HuH-7.5 (cell line): ENCODE data around the gene MSH4.
"Not testable (repeated sequence)": the region's sequence is repeated elsewhere in the genome, so short reads cannot be mapped to it uniquely, and the experiment has no call there.

Source experiments
- DNase-seq: peaks from one replicate; pipeline ENCODE4 v3.0.0; 2011; ENCODE audit warnings: low spot score

The MSH4 gene

GRCh38 chr1:75796376-75797272 lies at the start of gene MSH4:
Gene MSH4 (plus strand): TSS chr1:75796882. CDS start chr1:75796986, 104 bp downstream.
- DNase-seq = no peak

DNA sequence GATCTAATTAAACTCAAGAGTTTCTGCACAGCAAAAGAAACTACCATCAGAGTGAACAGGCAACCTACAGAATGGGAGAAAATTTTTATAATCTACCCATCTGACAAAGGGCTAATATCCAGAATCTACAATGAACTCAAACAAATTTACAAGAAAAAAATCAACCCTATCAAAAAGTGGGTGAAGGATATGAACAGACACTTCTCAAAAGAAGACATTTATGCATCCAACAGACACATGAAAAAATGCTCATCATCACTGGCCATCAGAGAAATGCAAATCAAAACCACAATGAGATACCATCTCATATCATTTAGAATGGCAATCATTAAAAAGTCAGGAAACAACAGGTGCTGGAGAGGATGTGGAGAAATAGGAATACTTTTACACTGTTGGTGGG lies 39.5 kb upstream of the MSH4 start:
- not testable (repeated sequence) for DNase-seq

- not testable (repeated sequence) for DNase-seq
These were observed 38.1 kb upstream of the MSH4 start for GRCh38 chr1:75758543-75758942.

DNA sequence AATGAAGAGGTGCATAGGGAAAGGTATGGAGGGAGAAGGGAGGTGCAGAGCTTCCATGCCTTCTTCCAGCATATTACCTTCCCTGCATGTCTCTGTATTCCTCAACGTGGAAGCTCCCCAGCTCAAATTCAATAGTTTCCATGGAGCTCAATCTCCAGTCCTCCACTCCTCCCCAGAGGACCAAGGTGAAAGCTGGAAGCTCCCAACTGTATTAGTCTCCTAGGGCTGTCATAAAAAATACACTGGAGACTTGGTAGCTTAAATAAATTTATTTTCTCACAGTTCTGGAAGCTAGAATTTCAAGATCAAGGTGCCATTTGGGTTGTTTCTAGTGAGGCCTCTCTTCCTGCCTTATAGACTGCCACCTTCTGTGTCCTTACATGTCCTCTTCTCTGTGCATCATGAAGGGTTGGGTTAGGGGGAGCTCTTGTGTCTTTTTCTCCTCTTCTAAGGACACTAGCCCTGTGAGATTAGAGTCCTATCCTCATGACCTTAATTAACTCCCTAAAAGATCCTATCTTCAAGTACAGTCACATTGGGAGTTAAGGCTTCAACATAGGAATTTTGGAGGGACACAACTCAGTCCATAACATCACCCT lies 32.5 kb upstream of the MSH4 start:
- no peak for DNase-seq

GRCh38 chr1:75765697-75766355 lies 30.9 kb upstream of the MSH4 start:
- no peak for DNase-seq

GRCh38 chr1:75768016-75768415 lies 28.7 kb upstream of the MSH4 start:
- DNase-seq = no peak

DNA sequence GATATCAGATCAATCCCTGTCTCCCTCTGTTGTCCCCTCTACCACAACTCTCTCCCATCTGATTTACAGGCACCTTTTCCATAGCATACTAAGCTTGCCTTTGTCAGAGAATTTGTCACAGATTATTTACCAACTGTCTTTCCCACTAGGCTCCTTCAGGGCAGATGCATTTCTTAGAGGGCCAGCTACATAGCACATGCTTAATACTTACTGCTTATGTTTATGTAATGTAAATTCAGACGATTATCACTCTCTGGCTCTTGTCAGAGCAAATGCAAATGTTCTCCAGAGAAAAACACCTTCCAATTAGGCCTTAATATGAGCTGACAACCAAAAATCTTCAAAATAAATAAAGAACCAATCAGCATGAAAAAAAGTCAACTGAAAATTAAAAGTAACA lies 25.9 kb upstream of the MSH4 start:
- DNase-seq = no peak

DNA sequence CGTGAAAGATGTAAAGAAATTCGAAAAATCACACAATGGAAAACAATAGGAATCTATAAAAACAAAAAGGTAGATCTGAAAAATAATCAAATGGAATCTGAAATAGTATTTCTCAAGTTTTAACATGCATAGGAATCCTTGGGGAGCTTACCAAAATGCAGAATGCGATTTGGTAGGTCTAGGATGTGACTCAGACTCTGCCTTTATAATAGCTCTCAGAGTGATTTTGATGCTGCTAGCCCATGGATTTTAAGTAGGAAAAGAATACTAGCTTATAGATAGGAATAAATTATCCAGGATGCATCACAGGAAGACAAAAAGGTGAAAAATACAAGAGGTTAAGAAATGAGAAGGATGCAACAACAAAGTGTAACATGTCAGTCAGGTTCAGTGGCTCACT lies 24.7 kb upstream of the MSH4 start:
- no peak for DNase-seq

DNA sequence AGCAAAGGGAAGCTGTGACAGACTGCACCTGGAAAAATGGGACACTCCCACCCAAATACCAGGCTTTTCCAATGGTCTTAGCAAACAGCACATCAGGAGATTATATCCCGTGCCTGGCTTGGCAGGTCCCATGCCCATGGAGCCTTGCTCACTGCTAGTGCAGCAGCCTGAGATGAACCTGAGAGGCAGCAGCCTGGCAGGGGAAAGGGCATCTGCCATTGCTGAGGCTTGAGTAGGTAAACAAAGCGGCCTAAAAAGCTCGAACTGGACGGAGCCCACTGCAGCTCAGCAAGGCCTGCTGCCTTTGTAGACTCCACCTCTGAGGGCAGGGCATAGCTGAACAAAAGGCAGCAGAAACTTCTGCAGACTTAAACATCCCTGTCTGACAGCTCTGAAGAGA lies 18.9 kb upstream of the MSH4 start:
- DNase-seq = not testable (repeated sequence)

DNA sequence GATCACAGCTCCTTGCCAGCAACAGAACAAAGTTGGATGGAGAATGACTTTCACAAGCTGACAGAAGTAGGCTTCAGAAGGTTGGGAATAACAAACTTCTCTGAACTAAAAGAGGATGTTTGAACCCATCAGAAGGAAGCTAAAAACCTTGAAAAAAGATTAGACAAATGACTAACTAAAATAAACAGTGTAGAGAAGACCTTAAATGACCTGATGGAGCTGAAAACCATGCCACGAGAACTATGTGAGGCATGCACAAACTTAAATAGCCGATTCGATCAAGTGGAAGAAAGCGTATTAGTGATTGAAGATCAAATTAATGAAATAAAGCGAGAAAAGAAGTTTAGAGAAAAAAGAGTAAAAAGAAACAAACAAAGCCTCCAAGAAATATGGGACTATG lies 18.0 kb upstream of the MSH4 start:
- not testable (repeated sequence) for DNase-seq

GRCh38 chr1:75780183-75780582 lies 16.5 kb upstream of the MSH4 start:
- not testable (repeated sequence) for DNase-seq

DNA sequence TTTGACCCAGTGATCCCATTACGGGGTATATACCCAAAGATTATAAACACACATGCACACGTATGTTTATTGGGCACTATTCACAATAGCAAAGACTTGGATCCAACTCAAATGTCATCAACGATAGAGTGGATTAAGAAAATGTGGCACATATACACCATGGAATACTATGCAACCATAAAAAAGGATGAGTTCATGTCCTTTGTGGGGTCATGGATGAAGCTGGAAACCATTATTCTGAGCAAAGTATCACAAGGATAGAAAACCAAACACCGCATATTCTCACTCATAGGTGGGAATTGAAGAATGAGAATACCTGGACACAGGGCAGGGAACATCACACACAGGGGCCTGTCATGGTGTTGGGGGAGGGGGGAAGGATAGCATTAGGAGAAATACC lies 12.8 kb upstream of the MSH4 start:
- not testable (repeated sequence) for DNase-seq

DNA sequence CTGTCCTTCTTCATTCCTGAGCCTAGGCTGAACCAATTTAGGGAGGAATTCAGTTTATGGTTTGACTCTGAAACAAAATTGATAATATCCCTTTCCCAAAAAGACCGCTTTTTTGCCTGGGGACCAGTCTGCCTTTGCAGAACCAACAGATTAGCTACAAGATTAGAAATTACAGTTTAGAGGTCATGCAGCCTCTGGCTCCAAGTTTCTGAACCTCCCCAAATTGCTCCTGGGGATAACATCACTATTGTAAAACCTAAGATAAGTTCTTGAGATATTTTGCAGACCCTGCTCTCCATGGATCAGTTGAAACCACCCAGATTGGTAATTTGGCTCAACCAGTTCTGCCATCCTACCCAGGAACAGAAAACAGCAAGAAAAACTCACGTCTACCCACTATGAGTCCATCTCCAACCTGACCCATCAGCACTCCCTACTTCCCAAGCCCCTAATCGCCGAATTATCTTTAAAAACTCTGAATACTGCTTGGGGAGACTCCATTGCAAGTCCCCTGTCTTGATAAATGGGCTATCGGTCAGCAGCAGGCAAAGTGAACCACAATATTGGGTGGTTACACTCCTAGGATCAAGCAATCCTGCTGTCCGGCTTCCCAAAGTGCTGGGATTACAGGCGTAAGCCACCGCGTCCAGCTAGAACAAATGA lies 11.2 kb upstream of the MSH4 start:
- DNase-seq = no peak

DNA sequence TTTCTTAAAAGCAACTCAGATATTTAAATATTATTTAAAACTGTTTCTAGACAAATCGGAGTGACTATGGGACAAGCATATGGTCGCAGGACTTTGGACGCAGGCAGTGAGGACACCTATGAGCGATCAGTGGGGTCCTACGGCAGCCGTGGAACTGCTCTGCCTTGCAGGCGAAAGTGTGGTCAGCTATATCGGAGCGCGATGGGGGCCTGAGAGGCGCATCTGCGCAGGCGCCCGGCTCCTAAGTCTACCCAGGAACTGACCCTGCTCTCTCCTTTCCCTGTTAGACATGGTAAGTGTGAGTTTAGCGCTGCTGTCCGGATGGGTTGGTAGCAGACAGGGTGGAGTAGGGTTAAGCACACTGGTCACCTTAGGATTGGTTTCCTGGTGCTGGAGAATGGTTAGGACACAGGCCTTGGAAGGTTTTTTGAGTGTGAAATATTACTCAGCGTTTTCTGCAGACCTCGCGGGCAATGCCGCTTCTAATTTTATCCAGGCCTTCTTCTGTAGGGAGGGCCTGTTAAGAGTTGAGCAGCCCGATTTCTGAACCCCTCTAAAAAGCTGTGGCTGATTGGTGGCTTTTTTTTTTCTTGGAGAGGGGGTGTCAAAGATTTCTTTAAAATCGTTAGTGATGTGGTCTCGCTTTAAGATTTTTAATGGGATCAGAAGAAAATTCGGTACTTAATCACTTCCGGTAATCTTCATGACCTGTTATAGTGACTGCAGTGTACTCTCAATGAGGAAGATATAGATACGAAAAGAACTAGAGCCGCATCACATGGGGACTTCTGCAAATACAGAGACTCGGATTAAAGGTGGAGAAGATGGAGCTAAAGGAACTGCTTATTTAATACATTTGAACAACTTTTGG lies 10.5 kb upstream of the MSH4 start, which contains the start of gene RABGGTB:
RABGGTB (plus strand) TSS at position 274 of the 871 bp plus-strand sequence; CDS start at position 290, 16 bp downstream.
- DNase-seq = peak; percentile 64

- no peak for DNase-seq
These were observed 9.7 kb upstream of the MSH4 start for GRCh38 chr1:75786901-75787493.

- no peak for DNase-seq
These were observed 9.2 kb upstream of the MSH4 start for GRCh38 chr1:75787524-75787923.

DNA sequence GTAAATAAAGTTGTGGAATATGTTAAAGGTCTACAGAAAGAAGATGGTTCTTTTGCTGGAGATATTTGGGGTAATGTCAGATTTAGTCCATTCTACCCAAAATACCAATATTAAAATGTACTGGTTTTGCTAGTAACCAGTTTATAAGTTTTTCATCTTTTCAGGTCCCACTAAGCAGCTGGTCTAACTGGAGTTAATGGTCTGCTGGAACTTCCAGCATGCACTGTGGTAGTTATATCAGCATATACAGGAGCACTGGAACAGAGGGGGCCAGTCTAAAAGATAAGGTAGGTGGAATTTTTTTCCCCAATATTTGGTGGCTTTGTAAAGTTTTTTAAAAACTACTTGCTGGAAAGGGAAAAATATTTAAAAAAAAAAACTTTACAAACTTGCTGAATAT lies 6.7 kb upstream of the MSH4 start:
- no peak for DNase-seq

- no peak for DNase-seq
These were observed 5.7 kb upstream of the MSH4 start for GRCh38 chr1:75791022-75791421.

- DNase-seq = no peak
These were observed 4.6 kb upstream of the MSH4 start for GRCh38 chr1:75792091-75792490.

DNA sequence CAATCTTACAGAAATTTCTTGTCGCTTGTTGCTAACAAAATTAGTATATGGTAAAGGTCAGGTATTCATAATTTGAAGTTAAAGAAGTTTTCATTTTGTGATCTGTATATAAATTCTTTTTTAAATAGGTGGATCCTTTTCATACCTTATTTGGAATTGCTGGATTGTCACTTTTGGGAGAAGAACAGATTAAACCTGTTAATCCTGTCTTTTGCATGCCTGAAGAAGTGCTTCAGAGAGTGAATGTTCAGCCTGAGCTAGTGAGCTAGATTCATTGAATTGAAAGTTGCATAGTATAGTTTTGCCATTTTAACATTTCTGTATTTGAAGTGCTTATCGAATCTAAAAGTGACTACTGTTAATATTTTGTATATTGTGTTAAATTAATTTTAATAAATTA lies 2.3 kb upstream of the MSH4 start:
- DNase-seq = no peak

- DNase-seq = no peak
These were observed 934 bp upstream of the MSH4 start for GRCh38 chr1:75795703-75796193.
